Stimulated activated CD4-positive, alpha-beta T cell treated with anti-CD3 and anti-CD28 coated beads, Interleukin-12 subunit alpha, Interleukin-12 subunit beta, amount 100 ng/mL, for 24 hours (primary cell): ENCODE data around the gene HTR6.

Experiments used
- DNase-seq, 2 experiments: peaks; one replicate each; pipeline ENCODE4 v3.0.0-alpha.2; 2020; ENCODE audit warnings: low read depth in 2 of 2

The HTR6 gene

DNA sequence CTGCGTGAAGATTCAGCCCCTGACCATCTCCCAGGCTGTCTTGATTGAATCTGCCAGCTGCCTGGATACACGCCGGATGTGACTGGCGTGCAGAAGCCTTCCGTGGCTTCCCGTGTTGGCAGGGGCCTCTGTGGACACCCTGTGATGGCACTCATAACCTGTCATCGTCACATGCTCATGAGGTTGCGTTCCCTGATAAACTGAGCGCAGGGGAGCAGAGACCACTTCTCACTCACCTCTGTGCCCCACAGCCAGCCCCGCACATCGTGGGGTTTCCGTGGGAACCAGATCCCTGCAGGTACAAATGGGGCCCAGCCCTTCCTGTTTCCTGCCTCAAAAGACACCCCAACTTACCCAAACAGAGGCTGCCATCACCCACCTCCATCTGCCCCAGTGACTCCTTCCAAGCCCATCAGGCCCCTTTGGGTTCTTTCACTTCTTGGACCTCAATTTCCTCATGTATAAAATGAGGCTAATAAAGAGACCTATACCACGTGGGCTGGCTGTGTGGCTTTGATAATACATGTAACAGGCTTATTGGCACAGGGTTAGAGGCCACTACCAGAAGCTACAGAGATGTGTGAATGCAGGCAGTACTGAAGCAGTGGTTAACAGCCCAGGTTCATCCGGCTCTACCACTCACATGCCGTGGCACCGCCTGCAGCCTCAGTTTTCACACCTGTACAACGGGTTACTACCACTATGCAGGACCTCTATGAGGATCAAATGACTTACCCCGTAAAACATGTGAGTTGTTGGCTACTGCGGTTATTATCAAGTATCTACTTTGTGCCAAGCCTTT, 23.6 kb downstream of the HTR6 start:
- no peak for DNase-seq

DNA sequence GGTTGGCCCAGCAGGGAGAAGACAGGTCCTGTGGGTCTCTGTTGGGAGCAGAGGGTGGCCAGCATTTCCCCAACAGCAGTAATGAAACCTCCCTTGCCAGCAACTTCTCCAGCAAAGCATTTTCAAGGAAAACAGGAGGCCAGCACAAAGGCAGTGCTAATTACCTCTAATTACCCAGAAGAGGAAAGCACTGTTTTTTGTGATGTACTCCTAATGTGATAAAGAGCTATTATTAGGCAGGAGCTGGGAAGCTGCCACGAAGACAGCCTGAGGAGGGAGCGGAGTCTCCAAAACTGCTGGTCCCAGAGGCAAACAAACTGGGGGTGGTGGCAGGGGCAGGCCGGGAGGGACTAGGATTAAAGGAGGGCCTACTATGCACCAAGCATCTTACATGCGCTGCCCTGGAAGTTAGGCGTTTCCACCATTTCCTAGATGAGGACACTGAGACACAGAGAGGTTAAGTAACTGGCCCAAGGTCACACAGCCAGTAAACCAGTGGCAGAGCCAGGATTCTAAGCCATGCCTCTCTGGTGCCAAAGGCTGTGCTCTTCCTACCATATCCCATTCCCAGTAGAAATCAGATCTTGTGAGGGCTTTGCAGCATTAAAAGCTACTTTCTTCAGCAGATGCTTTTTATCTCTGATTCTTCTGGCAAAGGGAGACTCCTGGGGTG, 24.5 kb downstream of the HTR6 start:
- DNase-seq, result no peak

DNA sequence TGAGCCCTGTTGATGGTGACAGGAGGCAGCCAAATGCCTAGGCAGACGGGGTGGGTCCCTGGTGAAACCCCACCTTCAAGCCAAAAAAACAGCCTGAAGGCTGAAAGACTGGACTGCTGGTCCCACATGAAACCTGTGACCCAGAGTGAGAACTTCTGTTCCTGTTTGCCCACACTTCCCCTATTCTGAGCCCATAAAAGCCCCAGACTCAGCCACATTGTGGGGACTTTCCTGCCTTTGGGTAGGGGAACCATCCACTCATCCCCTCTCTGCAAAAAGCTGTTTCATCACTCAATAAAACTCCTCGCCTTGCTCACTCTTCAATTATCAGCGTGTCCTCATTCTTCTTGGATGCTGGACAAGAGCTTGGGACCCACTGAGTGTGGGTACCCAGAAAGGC, 25.2 kb downstream of the HTR6 start:
- no peak for DNase-seq

DNA sequence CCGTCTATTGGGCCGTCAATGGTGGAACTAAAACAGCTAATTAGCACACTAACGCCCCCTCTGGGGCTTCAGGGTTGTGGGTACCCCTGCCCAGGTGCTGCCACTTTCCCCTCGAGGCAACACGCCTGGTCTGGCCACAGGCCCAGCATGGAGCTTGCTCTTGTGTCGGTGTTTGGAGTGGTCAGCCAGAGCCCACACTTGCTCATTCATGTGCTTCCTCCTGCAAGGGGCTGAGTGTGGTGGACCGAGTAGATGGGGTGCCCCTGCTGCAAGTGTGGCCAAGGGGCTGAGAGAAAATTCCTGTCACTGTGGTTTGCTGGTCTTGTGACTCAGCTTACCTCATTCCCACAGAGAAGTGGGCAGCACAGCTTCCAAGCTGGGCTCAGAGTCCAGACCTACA, 25.7 kb downstream of the HTR6 start:
- DNase-seq, result no peak

DNA sequence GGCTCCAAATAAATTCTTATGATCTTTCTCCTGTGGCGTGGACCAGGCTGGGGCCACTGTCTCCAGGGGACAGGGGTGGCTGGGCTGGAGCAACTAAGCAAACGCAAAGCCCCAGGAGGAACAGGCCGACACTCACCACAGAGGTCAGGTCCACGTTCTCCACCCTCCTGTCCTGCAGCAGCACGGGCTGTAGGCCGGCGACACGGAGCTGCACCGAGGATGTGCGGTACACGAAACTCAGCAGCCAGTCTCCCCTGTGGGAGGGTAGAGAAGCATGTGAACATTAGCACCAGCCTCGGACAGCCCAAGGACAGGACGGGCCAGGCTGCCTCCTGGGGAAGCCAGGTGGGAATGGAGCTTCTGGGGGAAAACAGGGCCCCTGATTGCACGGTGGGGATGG, 29.6 kb downstream of the HTR6 start:
- no peak for DNase-seq

DNA sequence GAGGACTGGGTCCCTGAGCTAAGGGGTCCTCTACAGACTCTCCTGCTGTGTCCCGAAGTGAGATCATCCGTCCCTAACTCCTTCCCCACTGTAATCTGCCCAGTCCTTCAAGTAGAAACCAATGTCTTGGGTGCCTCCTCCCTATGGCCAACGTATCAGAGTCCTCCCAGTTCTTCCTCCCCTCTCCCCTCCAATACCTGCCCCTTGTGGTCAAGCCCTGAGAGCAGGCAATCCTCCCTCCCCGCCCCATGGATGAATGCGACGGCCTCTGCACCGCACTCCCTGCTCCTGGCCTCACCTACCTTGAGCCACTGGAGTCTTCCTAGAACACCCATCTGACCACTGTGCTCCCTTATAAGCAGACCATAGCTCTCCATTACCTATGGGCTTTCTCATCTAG, 31.1 kb downstream of the HTR6 start:
- no peak for DNase-seq

DNA sequence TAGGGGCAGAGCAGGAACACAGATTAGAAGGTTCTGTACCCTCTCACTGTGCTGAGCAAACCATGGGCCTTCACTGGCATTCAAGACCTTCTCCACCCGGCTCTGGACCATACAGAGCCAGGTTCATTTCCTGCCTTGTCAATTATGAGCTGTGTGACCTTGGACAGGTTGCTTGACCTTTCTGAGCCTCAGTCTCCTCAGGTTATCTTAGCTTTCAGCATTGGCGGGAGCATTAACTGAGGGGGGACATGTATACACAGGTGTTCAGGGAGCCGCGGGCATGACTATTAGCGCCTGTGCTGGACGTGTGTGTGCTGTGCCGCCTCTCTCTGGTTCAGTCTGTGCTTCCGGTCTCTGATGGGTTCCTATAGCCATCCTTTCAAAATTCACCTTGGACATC, 32.1 kb downstream of the HTR6 start:
- DNase-seq, result no peak

DNA sequence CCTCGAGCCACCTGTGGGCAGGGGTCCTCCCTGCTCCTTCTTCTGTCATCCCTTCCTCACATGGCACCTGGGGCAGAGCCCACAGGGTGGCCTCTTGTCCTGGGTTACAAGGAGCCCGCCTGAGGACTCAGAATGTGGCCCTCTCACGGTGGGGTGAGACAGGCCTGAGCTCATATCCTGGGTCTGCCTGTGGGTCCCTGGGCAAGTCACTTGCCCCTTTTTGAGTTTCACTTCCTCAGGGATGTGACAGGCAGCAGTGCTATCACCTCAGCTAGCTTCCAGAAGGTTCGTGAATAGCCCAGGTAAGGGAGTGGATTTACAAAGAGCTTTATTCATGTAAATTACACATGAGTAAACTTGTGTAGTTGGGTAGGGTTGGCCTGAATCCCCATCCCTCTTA, 33.5 kb downstream of the HTR6 start:
- DNase-seq, result no peak

DNA sequence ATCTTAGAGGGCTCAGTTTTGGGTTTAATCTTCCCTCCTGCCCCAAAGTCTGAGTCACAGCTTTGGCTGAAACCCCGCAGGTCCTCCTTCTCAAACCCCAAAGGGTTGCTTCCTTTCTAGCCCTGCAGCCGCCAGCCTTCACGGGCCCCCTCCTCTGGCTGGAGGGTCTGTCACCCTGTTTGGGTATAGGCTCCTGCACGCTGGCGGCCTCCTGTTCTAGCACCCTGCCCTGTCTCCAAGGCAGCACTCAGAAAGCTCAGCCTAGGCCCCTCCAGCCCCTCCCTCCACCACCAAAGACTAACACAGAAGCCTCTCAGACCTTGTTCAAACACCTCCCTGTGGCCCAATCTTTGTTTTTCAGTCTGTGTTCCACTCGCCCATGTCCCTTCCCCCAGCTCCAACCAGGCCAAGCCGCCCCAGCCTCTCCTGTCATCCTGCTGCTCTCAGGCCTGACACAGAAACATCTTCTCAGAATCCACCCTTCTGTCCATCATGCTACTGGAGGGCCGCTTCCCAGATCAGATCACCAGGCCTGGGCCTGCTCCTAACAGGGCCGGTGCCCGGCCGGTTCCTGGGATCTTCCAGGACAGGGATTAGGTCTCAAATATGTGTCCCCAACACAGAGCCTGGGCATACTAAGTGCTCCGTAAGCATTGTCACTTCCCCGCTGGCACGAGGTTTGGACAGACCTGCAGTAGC, 35.6 kb downstream of the HTR6 start:
- DNase-seq, result no peak

DNA sequence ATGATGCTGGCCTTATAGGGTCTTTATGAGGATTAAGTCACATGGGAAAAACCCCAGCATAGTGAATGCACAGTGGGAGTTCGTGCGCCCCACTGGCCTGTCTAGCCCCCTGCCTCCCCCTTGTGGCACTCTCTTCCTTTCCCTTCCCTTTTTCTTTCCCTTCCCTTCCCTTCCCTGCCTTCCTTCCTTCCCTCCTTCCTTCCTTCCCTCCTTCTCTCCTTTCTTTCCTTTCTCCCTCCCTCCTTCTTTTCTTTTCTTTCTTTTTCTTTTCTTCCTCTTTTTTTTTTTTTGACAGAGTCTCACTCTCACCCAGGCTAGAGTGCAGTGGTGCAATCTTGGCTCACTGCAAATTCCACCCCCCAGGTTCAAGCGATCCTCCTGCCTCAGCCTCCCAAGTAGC, 38.6 kb downstream of the HTR6 start:
- DNase-seq, result no peak

DNA sequence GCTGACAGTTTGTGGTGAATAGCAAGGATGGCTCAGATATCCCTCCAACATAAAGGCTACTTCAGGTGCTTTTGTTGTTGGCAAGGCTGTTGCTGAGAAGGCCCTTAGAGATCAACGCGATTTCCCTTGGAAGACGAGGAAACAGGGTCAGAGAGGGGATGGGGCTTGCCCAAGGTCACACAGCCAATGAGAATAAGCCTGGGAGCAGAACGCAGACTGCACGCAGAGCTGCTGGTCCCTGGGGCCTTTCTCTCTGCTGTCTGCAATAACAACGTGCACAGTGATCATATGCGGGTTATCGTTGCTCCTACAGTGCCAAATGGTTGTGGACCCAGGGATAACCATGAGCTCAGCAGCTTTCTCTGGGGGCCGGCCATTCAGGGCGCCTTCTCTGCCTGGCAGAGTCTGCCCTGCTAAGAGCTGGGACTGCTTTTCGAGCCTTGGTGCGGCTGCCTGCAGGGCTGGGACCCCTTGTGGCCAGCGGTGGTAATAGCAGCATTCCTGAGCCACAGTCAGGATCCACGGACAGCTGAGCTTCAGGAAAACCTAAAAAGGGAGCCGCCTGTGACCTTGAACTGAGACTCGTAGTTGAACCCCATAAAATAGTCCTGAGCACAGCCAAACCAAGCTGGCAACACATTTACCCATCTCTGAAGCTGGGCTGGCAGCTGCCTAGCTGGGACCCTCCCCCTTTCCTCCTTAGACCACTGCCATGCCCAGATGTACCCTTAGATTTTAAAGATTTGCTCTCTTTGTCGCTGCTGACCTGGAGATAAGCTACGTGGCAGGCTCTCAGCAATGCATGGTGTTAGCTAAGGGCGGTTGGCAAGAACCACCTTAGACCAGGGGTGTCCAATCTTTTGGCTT, 39.8 kb downstream of the HTR6 start:
- peak in 1 of 2 experiments; percentile 59 for DNase-seq

DNA sequence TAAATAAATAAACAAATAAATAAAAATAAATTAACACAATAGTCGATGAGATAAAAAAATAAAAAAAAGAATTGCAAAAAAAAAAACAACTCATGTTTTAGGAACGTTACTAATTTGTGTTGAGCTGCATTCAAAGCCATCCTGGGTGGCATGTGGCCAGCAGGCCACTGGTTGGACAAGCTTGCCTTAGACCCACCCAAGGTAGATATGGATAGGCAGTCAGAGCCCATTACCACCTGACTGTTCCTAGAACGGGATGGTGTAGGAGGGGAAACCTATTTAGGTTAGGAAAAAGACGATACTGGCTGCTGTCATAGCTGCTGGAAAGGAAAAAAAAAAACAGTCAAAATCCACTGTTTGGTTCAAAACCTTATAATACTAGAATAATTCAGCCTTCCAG, 40.8 kb downstream of the HTR6 start:
- no peak for DNase-seq

DNA sequence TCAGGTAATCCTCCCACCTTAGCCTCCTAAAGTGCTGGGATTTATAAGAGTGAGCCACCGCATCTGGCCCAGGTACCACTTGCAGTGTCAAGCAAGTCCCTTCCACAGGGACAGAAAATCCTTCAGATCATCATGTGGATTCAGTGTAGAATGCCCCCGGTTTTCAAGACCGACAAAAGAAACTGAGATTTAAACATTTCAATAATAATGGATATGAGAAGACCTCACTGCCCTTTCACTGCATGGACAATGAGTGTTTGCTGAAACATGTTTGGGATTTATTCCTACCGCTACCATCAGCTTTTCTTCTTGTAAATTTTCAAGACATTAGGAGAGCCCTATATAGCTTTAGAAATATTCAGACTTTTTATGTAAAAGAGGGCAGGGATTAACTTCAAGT, 41.5 kb downstream of the HTR6 start:
- no peak for DNase-seq

DNA sequence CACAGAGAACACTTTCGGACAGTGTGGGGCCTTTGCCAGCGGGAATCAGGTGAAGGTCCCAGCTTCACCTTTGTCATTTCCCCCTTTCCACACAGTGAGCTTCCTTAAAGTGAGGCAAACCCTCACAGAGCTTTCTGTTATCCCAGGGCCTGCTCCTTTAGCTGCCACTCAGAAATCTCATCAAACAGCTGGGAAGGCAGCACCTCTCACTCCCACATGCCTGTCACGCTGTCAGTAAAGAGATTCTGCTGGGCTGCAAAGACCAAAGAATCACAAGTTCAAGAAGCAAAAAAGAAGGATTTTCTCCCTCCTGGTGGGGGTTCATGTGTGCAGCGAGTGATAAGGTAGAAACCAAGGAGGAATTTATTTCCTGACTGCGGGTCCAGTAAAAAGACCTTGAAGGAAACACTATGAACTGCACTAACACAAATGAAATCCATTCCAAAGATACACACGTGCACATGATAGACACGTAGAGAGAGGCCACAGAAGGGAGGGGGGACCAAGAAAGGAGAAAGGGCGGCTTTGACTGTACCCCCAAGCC, 44.0 kb downstream of the HTR6 start:
- no peak for DNase-seq

DNA sequence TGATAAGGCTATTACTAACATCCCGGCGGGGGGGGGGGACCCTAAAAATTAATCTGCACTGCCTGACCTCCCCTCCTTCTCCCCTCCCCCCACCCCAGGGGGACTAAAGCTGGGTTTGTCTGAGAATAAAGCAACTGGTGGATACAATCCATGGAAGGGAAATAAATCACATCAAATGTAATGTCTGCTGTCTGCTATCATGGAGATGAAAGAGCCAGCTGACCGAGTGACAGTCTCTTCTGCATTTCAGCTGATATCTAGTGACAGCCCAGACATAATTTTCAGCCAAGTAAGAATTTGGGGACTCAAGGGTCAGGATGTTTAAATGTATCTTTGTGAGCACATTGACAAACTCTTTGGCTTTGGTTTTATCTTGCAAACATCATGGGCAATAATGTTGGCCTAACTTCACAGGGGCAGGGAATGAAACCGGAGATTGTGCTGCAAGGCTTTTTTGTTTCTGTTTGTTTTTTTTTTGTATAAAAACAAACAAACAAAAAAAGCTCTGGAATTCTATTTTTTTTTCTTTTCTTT, 44.7 kb downstream of the HTR6 start:
- DNase-seq, result no peak

DNA sequence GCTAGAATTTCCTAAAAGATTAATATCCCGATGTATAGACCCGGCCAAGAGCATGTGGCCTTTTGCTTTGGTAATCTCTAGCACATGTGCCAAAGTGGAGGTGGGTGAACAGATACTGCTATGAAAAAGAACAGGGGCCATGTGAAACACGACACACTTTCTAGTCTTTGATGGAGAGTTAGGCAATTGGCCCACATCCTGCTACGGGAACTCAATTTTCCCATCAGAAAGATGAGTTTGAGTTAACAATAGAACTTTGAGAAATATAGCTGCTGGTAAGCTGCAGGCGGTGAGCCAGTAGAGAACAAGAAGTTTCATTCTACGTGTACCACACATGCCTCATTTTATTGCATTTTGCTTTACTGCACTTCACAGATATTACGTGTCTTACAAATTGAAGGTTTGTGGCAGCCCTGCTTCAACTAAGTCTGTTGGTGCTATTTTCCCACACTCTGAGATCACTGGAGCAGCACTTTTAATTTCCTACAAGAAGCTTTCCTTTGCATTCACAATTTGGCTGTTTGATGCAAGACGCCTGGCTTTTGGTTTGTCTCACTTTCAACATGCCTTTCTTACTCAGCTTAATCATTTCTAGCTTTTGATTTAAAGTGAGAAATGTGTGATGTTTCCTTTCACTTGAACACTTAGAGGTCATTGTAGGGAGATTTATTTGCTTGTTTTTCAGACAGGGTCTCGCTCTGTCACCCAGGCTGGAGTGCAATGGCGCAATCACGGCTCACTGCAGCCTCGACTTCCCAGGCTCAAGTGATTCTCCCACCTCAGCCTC, 46.3 kb downstream of the HTR6 start:
- peak in 1 of 2 experiments; percentile 11 for DNase-seq

DNA sequence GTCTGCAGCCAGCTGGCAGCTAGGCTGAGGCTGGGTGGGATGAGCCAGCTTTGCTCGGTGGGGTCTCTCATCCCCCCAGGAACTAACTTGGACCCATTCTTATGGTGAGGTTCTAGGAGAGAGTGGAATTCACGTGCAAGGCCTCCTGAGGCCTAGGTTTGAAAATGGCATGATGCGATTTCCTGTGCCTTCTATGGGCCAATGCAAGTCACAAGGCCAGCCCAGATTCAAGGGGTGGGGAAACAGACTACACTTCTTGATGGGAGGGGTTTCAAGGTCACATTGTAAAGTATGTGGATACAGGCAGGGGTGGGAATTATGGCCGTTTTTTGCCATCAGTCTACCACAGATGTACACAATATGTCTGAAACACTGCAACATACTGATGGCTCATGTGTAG, 48.3 kb downstream of the HTR6 start:
- DNase-seq, result no peak

DNA sequence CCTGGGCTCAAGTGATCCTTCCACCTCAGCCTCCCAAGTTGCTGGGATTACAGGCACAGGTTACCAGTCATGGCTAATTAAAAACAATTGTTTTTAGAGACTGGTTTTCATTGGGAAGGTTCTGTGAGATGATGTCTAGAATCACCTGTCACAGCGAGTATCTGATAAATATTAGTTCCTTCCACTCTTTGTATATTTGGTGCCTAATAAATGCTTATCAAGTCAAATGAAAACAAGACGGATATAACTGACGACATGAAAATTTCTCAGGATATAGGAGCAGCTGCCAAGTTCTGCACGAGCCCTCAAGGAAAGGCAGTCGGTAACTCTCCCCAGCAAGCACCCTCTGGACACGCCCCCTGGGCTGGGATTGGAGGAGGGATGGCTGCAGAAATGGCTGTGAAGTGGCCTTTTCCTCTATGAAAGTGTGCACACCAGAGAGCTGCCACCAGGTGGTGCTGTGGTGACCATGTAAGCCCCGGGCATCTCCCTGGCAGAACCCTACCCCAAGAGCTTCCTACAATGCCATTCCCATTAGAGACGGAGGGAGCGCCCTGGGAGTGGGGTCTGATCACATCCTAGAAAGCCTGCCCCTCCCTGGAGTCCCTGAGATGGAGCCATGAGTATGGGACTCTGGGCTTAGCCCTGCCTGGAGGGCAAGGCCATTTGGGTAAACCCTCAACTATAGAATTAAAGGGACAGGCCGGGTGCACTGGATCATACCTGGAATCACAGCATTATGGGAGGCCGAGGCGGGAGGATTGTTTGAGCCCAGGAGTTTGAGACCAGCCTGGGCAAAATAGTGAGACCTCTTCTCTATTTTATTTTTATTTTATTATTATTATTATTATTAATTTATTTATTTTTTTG, 50.9 kb downstream of the HTR6 start:
- peak; percentile 70 to 91 for DNase-seq

DNA sequence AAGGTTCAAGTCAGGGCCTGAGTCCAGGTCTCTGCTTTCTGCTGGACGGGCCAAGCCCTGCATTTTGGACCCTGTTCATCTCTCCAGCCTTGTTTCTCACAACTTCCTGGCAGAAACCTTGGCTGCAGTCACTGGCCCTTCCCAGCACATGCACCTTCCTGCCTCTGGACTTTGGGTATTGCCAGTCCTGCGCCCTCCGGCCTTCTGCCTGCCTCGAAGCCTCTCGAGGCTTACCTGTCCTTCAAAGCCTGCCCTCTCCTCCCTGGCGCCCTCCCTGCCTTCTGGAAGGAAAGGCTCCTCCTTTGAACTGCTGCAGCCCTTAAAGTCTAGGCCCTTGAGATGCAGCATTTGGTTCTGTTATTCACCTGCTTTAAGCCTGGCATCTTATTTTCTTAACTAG, 52.8 kb downstream of the HTR6 start:
- no peak for DNase-seq

DNA sequence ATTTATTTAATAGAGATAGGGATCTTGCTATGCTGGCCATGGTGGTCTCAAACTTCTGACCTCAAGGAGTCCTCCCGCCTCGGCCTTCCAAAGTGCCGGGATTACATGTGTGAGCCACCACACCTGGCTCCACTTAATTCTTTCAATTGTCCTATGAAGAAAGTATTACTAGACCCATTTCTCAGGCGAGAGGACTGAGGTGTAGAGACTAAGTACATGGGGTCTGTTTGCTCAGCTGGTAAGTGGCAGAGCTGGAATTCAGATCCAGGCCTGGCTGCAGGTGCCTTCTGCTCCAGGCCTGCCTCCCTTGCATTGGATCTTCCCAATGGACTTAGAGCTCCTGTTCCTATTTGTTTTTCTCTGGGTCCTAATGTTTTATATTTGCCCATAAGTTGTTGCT, 55.5 kb downstream of the HTR6 start:
- no peak for DNase-seq
